Left ventricle myocardium inferior (tissue), 1 donor: ENCODE data around the gene PLPPR5. TPM values are rescaled to one million over a fixed set of nuclear protein-coding genes. Genes with fewer than 3 reads are reported as not detected.

ENCODE experiments used
- DNase-seq: peaks from one replicate; pipeline ENCODE4 v3.0.0-alpha.2; 2020
- H3K27ac ChIP-seq: fragments of 200-600 bp; replicated peaks from 2 replicates; pipeline ENCODE4 v1.8.0; 2021
- H3K27me3 ChIP-seq: fragments of 200-600 bp; 2 replicates; pipeline ENCODE4 v1.8.0; 2021; ENCODE audit warnings: low read depth
- H3K36me3 ChIP-seq: fragments of 200-600 bp; 2 replicates; pipeline ENCODE4 v1.8.0; 2021
- H3K4me1 ChIP-seq: fragments of 200-600 bp; 2 replicates; pipeline ENCODE4 v1.8.0; 2021
- H3K4me3 ChIP-seq: fragments of 200-600 bp; 2 replicates; pipeline ENCODE4 v1.8.0; 2021; ENCODE audit warnings: mild to moderate bottlenecking, moderate library complexity
- H3K9me3 ChIP-seq: fragments of 200-600 bp; replicated peaks from 2 replicates; pipeline ENCODE4 v1.8.0; 2021
- CTCF ChIP-seq: fragments of 200-600 bp; IDR thresholded peaks from 2 replicates; pipeline ENCODE4 v1.8.0; 2021; ENCODE audit warnings: antibody characterized with exemption, mild to moderate bottlenecking, borderline replicate concordance
- intact Hi-C: fragments of 100-400 bp; cut with micrococcal nuclease; formaldehyde crosslinking; loops from one replicate; pipeline ENCODE4 v1.11.0; 2022
- total RNA-seq: library from RNA; stranded (reverse); fragmentation: NEBNext Ultra II Directional; extraction: Animal tissue kit (Norgen Biotek cat#: 25700); gene quantifications from one replicate; pipeline ENCODE4 v1.2.1, GENCODE V29; 2021
- donor health status: DM: no; HTN: yes; CAD: no; lungs with severe emphysema.

Gene PLPPR5
- total RNA-seq, 1 donor from 2014 or later = not detected

- Histone ChIP-seq H3K36me3 (no peaks in the 10 kb centered on the region), H3K9me3 (no peaks in the 10 kb centered on the region), H3K27me3 (peaks cover 9% of the 10 kb centered on the region), H3K27ac (no peak overlapping the region), H3K4me1 (no peaks in the 10 kb centered on the region), H3K4me3 (no peak overlapping the region)
- intact Hi-C loops = no loop called here
- no peak for DNase-seq
- TF ChIP-seq CTCF = no peak
Measured at GRCh38 chr1:98992844-98993243, 11.8 kb downstream of the PLPPR5 start.

GRCh38 chr1:98991127-98992012 lies 13.3 kb downstream of the PLPPR5 start:
- Histone ChIP-seq H3K27ac (no peak overlapping the region), H3K4me3 (no peak overlapping the region), H3K27me3 (no peaks in the 10 kb centered on the region), H3K36me3 (no peaks in the 10 kb centered on the region), H3K4me1 (no peaks in the 10 kb centered on the region), H3K9me3 (no peaks in the 10 kb centered on the region)
- TF ChIP-seq CTCF = no peak
- intact Hi-C loops = no loop called here
- DNase-seq = no peak

- Histone ChIP-seq H3K36me3 (no peaks in the 10 kb centered on the region), H3K4me1 (no peaks in the 10 kb centered on the region), H3K27ac (no peak overlapping the region), H3K27me3 (no peaks in the 10 kb centered on the region), H3K4me3 (no peak overlapping the region), H3K9me3 (no peaks in the 10 kb centered on the region)
- no peak for DNase-seq
- no peak for TF ChIP-seq CTCF
- intact Hi-C loops = no loop called here
Measured at GRCh38 chr1:98989556-98989907, 15.1 kb downstream of the PLPPR5 start.

- H3K27ac ChIP-seq = no peak overlapping the region
- H3K4me3 ChIP-seq = no peak overlapping the region
- H3K4me1 ChIP-seq = no peaks in the 10 kb centered on the region
- no peak for TF ChIP-seq CTCF
- no peaks in the 10 kb centered on the region for H3K27me3 ChIP-seq
- intact Hi-C loops = no loop called here
- DNase-seq = no peak
- H3K36me3 ChIP-seq = no peaks in the 10 kb centered on the region
- H3K9me3 ChIP-seq = peaks cover 2% of the 10 kb centered on the region
Measured at GRCh38 chr1:98988904-98989555, 15.6 kb downstream of the PLPPR5 start.

GRCh38 chr1:98985687-98986086 lies 19.0 kb downstream of the PLPPR5 start:
- Histone ChIP-seq H3K4me3 (no peak overlapping the region), H3K27ac (no peak overlapping the region), H3K27me3 (no peaks in the 10 kb centered on the region), H3K36me3 (no peaks in the 10 kb centered on the region), H3K4me1 (no peaks in the 10 kb centered on the region), H3K9me3 (peaks cover 6% of the 10 kb centered on the region)
- TF ChIP-seq CTCF = no peak
- no peak for DNase-seq
- intact Hi-C loops = no loop called here
